Activated CD8-positive, alpha-beta T cell treated with anti-CD3 and anti-CD28 coated beads for 36 hours (primary cell): Measurements from ENCODE around the gene MAP1A. TPM values are rescaled to one million over a fixed set of nuclear protein-coding genes. Genes with fewer than 3 reads are reported as not detected.

Source experiments
- ATAC-seq: fragments of 200-7000 bp; cut with Tn5 transposase; one replicate; pipeline ENCODE4 v1.10.0; 2021; ENCODE audit warnings: mild to moderate bottlenecking, moderate library complexity
- CTCF ChIA-PET: fragments of 350-600 bp; sonication (Branson Sonifier 250); formaldehyde crosslinking; loops from one replicate; lab custom pipeline; 2021; ENCODE audit warnings: antibody characterized with exemption; lab: Charles Lee
- POLR2A ChIA-PET: fragments of 350-600 bp; sonication (Branson Sonifier 250); formaldehyde crosslinking; loops from one replicate; lab custom pipeline; 2021; ENCODE audit warnings: antibody characterized with exemption; lab: Charles Lee
- DNase-seq: peaks from one replicate; pipeline ENCODE4 v3.0.0-alpha.2; 2020
- H3K27ac Mint-ChIP-seq: one replicate; pipeline ENCODE4 v1.8.0; 2021; ENCODE audit warnings: mild to moderate bottlenecking, mixed read lengths
- H3K27me3 Mint-ChIP-seq: one replicate; pipeline ENCODE4 v1.8.0; 2021; ENCODE audit warnings: mixed read lengths
- H3K36me3 Mint-ChIP-seq: one replicate; pipeline ENCODE4 v1.8.0; 2021; ENCODE audit warnings: low read depth, mixed read lengths
- H3K4me1 Mint-ChIP-seq: one replicate; pipeline ENCODE4 v1.8.0; 2021; ENCODE audit warnings: low read depth, mixed read lengths
- H3K4me3 Mint-ChIP-seq: one replicate; pipeline ENCODE4 v1.8.0; 2021; ENCODE audit warnings: mild to moderate bottlenecking, moderate library complexity, mixed read lengths
- H3K9me3 Mint-ChIP-seq: one replicate; pipeline ENCODE4 v1.8.0; 2021; ENCODE audit warnings: mixed read lengths
- intact Hi-C: fragments of 100-400 bp; cut with micrococcal nuclease; formaldehyde crosslinking; loops from one replicate; pipeline ENCODE4 v1.10.0; 2022
- total RNA-seq, 2 experiments: library from RNA; stranded (reverse); gene quantifications; one replicate each; pipeline ENCODE4 v1.2.3, GENCODE V29; 2021
- TF ChIP-seq, protein P1 (sequence below): fragments of 200-600 bp; IDR thresholded peaks from one replicate; pipeline ENCODE4 v1.8.0; 2022; ENCODE audit warnings: antibody characterized with exemption, mild to moderate bottlenecking

Gene MAP1A
- total RNA-seq, 2 experiments from 2014 or later = 0.78 to 0.86 TPM

GRCh38 chr15:43518197-43518761, 871 bp downstream of the MAP1A start:
- peak; percentile 62 for ATAC-seq
- peaks cover 33% of the 10 kb centered on the region for H3K4me1 Mint-ChIP-seq
- POLR2A ChIA-PET = no interaction called here
- CTCF ChIA-PET = interaction anchor here (1.9 kb wide), 1 partner anchor 77 kb away, joined by 4 read pairs; no protein-coding TSS in a partner anchor
- peak; percentile 27 for DNase-seq
- H3K27ac Mint-ChIP-seq = no peak overlapping the region
- TF ChIP-seq, protein P1, sequence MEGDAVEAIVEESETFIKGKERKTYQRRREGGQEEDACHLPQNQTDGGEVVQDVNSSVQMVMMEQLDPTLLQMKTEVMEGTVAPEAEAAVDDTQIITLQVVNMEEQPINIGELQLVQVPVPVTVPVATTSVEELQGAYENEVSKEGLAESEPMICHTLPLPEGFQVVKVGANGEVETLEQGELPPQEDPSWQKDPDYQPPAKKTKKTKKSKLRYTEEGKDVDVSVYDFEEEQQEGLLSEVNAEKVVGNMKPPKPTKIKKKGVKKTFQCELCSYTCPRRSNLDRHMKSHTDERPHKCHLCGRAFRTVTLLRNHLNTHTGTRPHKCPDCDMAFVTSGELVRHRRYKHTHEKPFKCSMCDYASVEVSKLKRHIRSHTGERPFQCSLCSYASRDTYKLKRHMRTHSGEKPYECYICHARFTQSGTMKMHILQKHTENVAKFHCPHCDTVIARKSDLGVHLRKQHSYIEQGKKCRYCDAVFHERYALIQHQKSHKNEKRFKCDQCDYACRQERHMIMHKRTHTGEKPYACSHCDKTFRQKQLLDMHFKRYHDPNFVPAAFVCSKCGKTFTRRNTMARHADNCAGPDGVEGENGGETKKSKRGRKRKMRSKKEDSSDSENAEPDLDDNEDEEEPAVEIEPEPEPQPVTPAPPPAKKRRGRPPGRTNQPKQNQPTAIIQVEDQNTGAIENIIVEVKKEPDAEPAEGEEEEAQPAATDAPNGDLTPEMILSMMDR = no peak
- no peaks in the 10 kb centered on the region for H3K36me3 Mint-ChIP-seq
- H3K4me3 Mint-ChIP-seq = peak overlapping the region; percentile 56
- no peaks in the 10 kb centered on the region for H3K9me3 Mint-ChIP-seq
- H3K27me3 Mint-ChIP-seq = peaks cover 15% of the 10 kb centered on the region
- intact Hi-C loops = no loop called here

DNA sequence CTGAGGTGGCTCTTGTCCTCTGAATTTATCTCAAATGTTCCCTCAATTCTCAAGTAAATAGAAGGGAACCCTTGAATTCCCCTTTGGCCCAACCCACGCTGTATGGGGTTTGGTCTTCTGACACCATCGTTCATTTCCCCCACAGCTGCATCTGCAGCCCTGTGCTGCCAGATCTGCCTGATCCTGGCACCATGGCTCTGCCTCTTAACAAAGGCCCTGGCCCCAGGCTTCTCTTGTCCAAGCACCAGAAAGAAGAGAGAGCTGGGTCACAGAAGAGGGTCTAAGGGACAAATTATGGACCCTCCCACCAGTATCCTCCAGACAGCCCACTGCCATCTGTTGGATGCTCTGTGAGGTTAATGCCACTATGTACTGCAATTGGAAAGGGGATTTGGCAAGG, 1.8 kb downstream of the MAP1A start:
- intact Hi-C loops = no loop called here
- DNase-seq (no peak), ATAC-seq (no peak)
- H3K36me3 Mint-ChIP-seq = no peaks in the 10 kb centered on the region
- H3K27ac Mint-ChIP-seq = no peak overlapping the region
- peaks cover 15% of the 10 kb centered on the region for H3K27me3 Mint-ChIP-seq
- no peaks in the 10 kb centered on the region for H3K9me3 Mint-ChIP-seq
- TF ChIP-seq, protein P1 = no peak
- CTCF ChIA-PET = no interaction called here
- POLR2A ChIA-PET = no interaction called here
- H3K4me3 Mint-ChIP-seq = no peak overlapping the region
- peaks cover 27% of the 10 kb centered on the region for H3K4me1 Mint-ChIP-seq

DNA sequence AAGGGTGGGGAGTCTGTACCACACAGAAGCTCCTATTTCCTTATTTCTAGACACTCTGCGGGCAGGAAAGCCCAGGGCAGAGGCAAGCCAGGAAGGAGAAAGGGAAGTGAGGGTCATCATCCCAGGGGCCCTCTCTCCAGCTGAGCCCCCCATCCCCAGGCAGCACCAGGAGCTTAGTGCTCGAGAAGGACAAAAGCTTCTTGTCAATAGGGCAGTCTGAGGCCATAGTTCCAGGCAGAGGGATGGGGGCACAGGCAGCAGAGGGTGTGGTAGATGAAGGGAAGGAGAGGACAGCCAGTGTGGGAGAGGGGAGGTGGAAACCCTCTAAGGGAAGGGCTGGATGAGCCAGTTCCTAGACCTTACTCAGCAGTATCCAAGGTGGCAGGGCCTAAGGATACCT, 2.7 kb downstream of the MAP1A start:
- H3K27ac Mint-ChIP-seq = no peak overlapping the region
- POLR2A ChIA-PET = interaction anchor here (0.9 kb wide), 1 partner anchor 256 kb away, joined by 3 read pairs; no protein-coding TSS in a partner anchor
- no peaks in the 10 kb centered on the region for H3K9me3 Mint-ChIP-seq
- no peaks in the 10 kb centered on the region for H3K36me3 Mint-ChIP-seq
- H3K4me3 Mint-ChIP-seq = no peak overlapping the region
- TF ChIP-seq, protein P1 = no peak
- peaks cover 15% of the 10 kb centered on the region for H3K27me3 Mint-ChIP-seq
- CTCF ChIA-PET = interaction anchor here (2.3 kb wide), 1 partner anchor 8 kb away, joined by 7 read pairs; no protein-coding TSS in a partner anchor
- intact Hi-C loops = no loop called here
- DNase-seq = no peak
- H3K4me1 Mint-ChIP-seq = peaks cover 27% of the 10 kb centered on the region
- ATAC-seq = no peak

- TF ChIP-seq, protein P1 = no peak
- Mint-ChIP-seq H3K36me3 (no peaks in the 10 kb centered on the region), H3K9me3 (no peaks in the 10 kb centered on the region), H3K27me3 (peaks cover 13% of the 10 kb centered on the region), H3K4me3 (no peak overlapping the region), H3K27ac (no peak overlapping the region), H3K4me1 (peaks cover 26% of the 10 kb centered on the region)
- intact Hi-C loops = no loop called here
- ATAC-seq = no peak
- DNase-seq = no peak
- ChIA-PET POLR2A (no interaction called here), CTCF (interaction anchor here (2.3 kb wide), 1 partner anchor 10 kb away, joined by 7 read pairs; no protein-coding TSS in a partner anchor)
Observed at GRCh38 chr15:43521419-43521818, 4.0 kb downstream of the MAP1A start.

GRCh38 chr15:43522247-43522646, 4.8 kb downstream of the MAP1A start:
- Mint-ChIP-seq H3K9me3 (no peaks in the 10 kb centered on the region), H3K4me3 (no peak overlapping the region), H3K27ac (no peak overlapping the region), H3K36me3 (no peaks in the 10 kb centered on the region), H3K27me3 (peaks cover 10% of the 10 kb centered on the region), H3K4me1 (peaks cover 21% of the 10 kb centered on the region)
- DNase-seq (no peak), ATAC-seq (no peak)
- ChIA-PET CTCF (interaction anchor here (1.1 to 2.3 kb wide), 2 partner anchors 8 to 11 kb away, joined by 3 to 16 read pairs; no protein-coding TSS in a partner anchor), POLR2A (interaction anchor here (1.3 kb wide), 1 partner anchor 20 kb away, joined by 4 read pairs; no protein-coding TSS in a partner anchor)
- intact Hi-C loops = no loop called here
- TF ChIP-seq, protein P1 = no peak
